Endothelial cell (in vitro differentiated cells): ENCODE measurements around the gene PCGF1. TPM values are rescaled to one million over a fixed set of nuclear protein-coding genes. Genes with fewer than 3 reads are reported as not detected.

Experiments
- DNase-seq: peaks from one replicate; pipeline ENCODE4 v3.0.0; 2021; ENCODE audit warnings: low spot score
- H3K27ac Mint-ChIP-seq: one replicate; pipeline ENCODE4 v1.8.0; 2021; ENCODE audit warnings: mixed read lengths, inconsistent platforms; ENCODE audit not compliant: unreplicated experiment
- H3K27me3 Mint-ChIP-seq: one replicate; pipeline ENCODE4 v1.8.0; 2021; ENCODE audit warnings: mild to moderate bottlenecking, moderate library complexity, mixed read lengths, inconsistent platforms; ENCODE audit not compliant: unreplicated experiment
- H3K36me3 Mint-ChIP-seq: one replicate; pipeline ENCODE4 v1.8.0; 2021; ENCODE audit warnings: mild to moderate bottlenecking, low read depth, mixed read lengths, inconsistent platforms; ENCODE audit not compliant: unreplicated experiment
- H3K4me1 Mint-ChIP-seq: one replicate; pipeline ENCODE4 v1.8.0; 2021; ENCODE audit warnings: mild to moderate bottlenecking, mixed read lengths, inconsistent platforms; ENCODE audit not compliant: unreplicated experiment
- H3K4me3 Mint-ChIP-seq: one replicate; pipeline ENCODE4 v1.8.0; 2021; ENCODE audit warnings: mild to moderate bottlenecking, mixed read lengths, inconsistent platforms; ENCODE audit not compliant: unreplicated experiment
- H3K9me3 Mint-ChIP-seq: one replicate; pipeline ENCODE4 v1.8.0; 2021; ENCODE audit warnings: mixed read lengths, inconsistent platforms; ENCODE audit not compliant: unreplicated experiment
- CTCF ChIP-seq: fragments of 200-600 bp; sonication (generic); IDR thresholded peaks from one replicate; pipeline ENCODE4 v1.5.0; 2021; ENCODE audit warnings: antibody characterized with exemption; ENCODE audit not compliant: unreplicated experiment
- total RNA-seq: library from RNA; stranded (reverse); fragmentation: NEBNext Ultra II Directional; extraction: Animal tissue kit (Norgen Biotek cat#: 25700); gene quantifications from one replicate; pipeline ENCODE4 v1.2.1, GENCODE V29; 2021; ENCODE audit not compliant: unreplicated experiment

PCGF1 gene
- total RNA-seq, 1 donor from 2014 or later, result 13.5 TPM

GRCh38 chr2:74474899-74475298 lies 32.6 kb downstream of the PCGF1 start:
- H3K36me3 Mint-ChIP-seq, result peaks cover 27% of the 10 kb centered on the region
- no peaks in the 10 kb centered on the region for H3K9me3 Mint-ChIP-seq
- TF ChIP-seq CTCF, result peak; percentile 31
- peak; percentile 37 for DNase-seq
- H3K4me3 Mint-ChIP-seq, result peak overlapping the region; percentile 37
- H3K27me3 Mint-ChIP-seq, result peaks cover 6% of the 10 kb centered on the region
- peaks cover 16% of the 10 kb centered on the region for H3K4me1 Mint-ChIP-seq
- H3K27ac Mint-ChIP-seq, result no peak overlapping the region

GRCh38 chr2:74474481-74474880 lies 33.0 kb downstream of the PCGF1 start:
- TF ChIP-seq CTCF, result no peak
- H3K27ac Mint-ChIP-seq, result no peak overlapping the region
- peaks cover 29% of the 10 kb centered on the region for H3K36me3 Mint-ChIP-seq
- H3K9me3 Mint-ChIP-seq, result no peaks in the 10 kb centered on the region
- H3K27me3 Mint-ChIP-seq, result peaks cover 8% of the 10 kb centered on the region
- no peak for DNase-seq
- peaks cover 16% of the 10 kb centered on the region for H3K4me1 Mint-ChIP-seq
- peak overlapping the region; percentile 37 for H3K4me3 Mint-ChIP-seq

- no peak for TF ChIP-seq CTCF
- H3K27me3 Mint-ChIP-seq, result peaks cover 8% of the 10 kb centered on the region
- H3K9me3 Mint-ChIP-seq, result no peaks in the 10 kb centered on the region
- H3K4me1 Mint-ChIP-seq, result peaks cover 16% of the 10 kb centered on the region
- H3K36me3 Mint-ChIP-seq, result peaks cover 29% of the 10 kb centered on the region
- peak overlapping the region; percentile 97 for H3K27ac Mint-ChIP-seq
- peak overlapping the region; percentile 95 for H3K4me3 Mint-ChIP-seq
- DNase-seq, result no peak
Observed at GRCh38 chr2:74472945-74473258, 34.6 kb downstream of the PCGF1 start.

- DNase-seq, result peak; percentile 91
- H3K9me3 Mint-ChIP-seq, result no peaks in the 10 kb centered on the region
- peak within 1 kb of the TSS; percentile 95 for H3K4me3 Mint-ChIP-seq
- peaks cover 25% of the 10 kb centered on the region for H3K36me3 Mint-ChIP-seq
- peaks cover 13% of the 10 kb centered on the region for H3K4me1 Mint-ChIP-seq
- no peak for TF ChIP-seq CTCF
- peaks cover 8% of the 10 kb centered on the region for H3K27me3 Mint-ChIP-seq
- peak within 1 kb of the TSS; percentile 97 for H3K27ac Mint-ChIP-seq
Observed at GRCh38 chr2:74472086-74472944, 35.2 kb downstream of the PCGF1 start, which contains the start of gene MRPL53. Gene MRPL53 (minus strand): TSS chr2:74472680. CDS start chr2:74472660, 20 bp downstream.
